Right lobe of liver (tissue), 4 donors: Measurements from ENCODE around the gene LCMT2.

Experiments
- POLR2A ChIP-seq: fragments of 450-650 bp; IDR thresholded peaks from one replicate; pipeline ENCODE4 v1.6.1; 2017; ENCODE audit warnings: antibody characterized with exemption, mild to moderate bottlenecking
- TF ChIP-seq, protein P1 (sequence below), 4 donors: fragments of 200-600 bp in 3 of 4; fragments of 450-650 bp in 1 of 4; IDR thresholded peaks; one replicate each; pipeline versions ENCODE4 v1.5.1 to v1.8.0; 2016 to 2022; ENCODE audit warnings: antibody characterized with exemption in 4 of 4, mild to moderate bottlenecking in 2 of 4
- donor health status: DM: no; HTN: no; CAD: no.
- donor health status: DM: no; HTN: no; CAD: no.
- donor health status: DM: no; HTN: yes; CAD: no.

DNA sequence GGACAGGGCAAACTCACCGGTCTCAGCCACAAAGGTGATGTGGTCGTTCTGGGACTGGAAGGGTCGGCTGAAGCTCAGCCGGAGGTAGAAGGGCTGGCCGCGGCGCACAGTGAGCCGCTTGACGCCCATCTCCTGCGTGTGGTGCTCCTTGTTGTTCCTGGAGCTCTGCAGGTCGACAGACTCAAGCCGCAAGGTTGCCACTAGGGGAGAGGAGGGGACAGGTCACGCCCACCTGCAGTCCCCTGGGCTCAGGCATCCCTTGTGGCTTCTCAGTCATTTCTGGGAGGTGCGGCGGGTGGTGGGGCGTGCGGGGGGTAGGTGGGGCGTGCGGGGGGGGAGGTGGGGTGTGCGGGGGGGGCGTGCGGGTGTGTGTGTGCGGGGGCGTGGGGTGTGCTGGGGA lies 36.9 kb downstream of the LCMT2 start:
- TF ChIP-seq, protein P1, sequence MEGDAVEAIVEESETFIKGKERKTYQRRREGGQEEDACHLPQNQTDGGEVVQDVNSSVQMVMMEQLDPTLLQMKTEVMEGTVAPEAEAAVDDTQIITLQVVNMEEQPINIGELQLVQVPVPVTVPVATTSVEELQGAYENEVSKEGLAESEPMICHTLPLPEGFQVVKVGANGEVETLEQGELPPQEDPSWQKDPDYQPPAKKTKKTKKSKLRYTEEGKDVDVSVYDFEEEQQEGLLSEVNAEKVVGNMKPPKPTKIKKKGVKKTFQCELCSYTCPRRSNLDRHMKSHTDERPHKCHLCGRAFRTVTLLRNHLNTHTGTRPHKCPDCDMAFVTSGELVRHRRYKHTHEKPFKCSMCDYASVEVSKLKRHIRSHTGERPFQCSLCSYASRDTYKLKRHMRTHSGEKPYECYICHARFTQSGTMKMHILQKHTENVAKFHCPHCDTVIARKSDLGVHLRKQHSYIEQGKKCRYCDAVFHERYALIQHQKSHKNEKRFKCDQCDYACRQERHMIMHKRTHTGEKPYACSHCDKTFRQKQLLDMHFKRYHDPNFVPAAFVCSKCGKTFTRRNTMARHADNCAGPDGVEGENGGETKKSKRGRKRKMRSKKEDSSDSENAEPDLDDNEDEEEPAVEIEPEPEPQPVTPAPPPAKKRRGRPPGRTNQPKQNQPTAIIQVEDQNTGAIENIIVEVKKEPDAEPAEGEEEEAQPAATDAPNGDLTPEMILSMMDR (IDR thresholded peaks at IDR 0.05) = no peak
- TF ChIP-seq POLR2A = no peak
